ENCODE results near the gene ASXL3. TPM values are rescaled to one million over a fixed set of nuclear protein-coding genes. Genes with fewer than 3 reads are reported as not detected.

ASXL3 gene
- total RNA-seq, 1 experiment from 2014 or later, result not detected

DNA sequence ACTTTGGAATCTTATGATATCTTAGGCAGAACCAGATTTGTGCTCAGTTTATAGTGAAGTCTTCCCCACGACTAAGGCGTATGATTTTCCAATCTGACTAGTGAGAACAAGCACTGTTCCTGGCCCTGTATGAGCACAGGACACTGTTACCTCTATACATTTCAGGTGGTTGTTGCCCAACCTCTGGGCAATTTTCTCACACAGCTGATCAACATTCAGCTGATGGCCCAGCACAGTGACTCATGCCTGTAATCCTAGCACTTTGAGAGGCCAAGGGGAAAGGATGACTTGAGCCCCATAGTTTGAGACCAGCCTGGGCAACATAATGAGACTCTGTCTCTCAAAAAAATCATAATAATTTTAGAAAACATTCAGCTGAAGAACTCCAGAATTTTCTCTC, 119.5 kb downstream of the ASXL3 start:
- DNase-seq (no peak), ATAC-seq (no peak)
- no peaks in the 10 kb centered on the region for H3K36me3 ChIP-seq (ENCODE audit: low read depth, low read length)
- H2AFZ ChIP-seq (ENCODE audit: low read length), result no peak overlapping the region
- no peaks in the 10 kb centered on the region for H3K9me2 ChIP-seq (replicated peaks; ENCODE audit: low read length)
- H4K20me1 ChIP-seq (ENCODE audit: low read length), result no peaks in the 10 kb centered on the region
- H3K4me2 ChIP-seq (ENCODE audit: low read length), result no peak overlapping the region
- H3F3A ChIP-seq (ENCODE audit: low read length, unreplicated experiment), result no peaks in the 10 kb centered on the region
- H3K9ac ChIP-seq (ENCODE audit: low read length), result no peak overlapping the region
- no peaks in the 10 kb centered on the region for H3K9me3 ChIP-seq (ENCODE audit: low read length)
- no TSS peak for BruUV-seq (replicated peaks)
- H3K4me1 ChIP-seq (ENCODE audit: insufficient read depth, low read length), result no peaks in the 10 kb centered on the region
- intact Hi-C loops (cut with micrococcal nuclease), result no loop called here
- H3K27me3 ChIP-seq (ENCODE audit: low read length), result no peaks in the 10 kb centered on the region
- ChIA-PET CTCF (no interaction called here), POLR2A (ENCODE audit: unreplicated experiment) (no interaction called here)
- no peak overlapping the region for H3K27ac ChIP-seq (ENCODE audit: low read length)
- TF ChIP-seq, protein P1, sequence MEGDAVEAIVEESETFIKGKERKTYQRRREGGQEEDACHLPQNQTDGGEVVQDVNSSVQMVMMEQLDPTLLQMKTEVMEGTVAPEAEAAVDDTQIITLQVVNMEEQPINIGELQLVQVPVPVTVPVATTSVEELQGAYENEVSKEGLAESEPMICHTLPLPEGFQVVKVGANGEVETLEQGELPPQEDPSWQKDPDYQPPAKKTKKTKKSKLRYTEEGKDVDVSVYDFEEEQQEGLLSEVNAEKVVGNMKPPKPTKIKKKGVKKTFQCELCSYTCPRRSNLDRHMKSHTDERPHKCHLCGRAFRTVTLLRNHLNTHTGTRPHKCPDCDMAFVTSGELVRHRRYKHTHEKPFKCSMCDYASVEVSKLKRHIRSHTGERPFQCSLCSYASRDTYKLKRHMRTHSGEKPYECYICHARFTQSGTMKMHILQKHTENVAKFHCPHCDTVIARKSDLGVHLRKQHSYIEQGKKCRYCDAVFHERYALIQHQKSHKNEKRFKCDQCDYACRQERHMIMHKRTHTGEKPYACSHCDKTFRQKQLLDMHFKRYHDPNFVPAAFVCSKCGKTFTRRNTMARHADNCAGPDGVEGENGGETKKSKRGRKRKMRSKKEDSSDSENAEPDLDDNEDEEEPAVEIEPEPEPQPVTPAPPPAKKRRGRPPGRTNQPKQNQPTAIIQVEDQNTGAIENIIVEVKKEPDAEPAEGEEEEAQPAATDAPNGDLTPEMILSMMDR (conservative IDR thresholded peaks at IDR 0.05; ENCODE audit: low read depth, low read length), result no peak
- TF ChIP-seq EZH2 (IDR thresholded peaks at IDR 0.05; ENCODE audit: low read length, unreplicated experiment) (no peak), EZH2phosphoT487 (IDR thresholded peaks at IDR 0.05; ENCODE audit: borderline replicate concordance, low read length) (no peak)
- H3K79me2 ChIP-seq (ENCODE audit: low read length), result no peaks in the 10 kb centered on the region
- no peak overlapping the region for H3K4me3 ChIP-seq (ENCODE audit: low read length)

DNA sequence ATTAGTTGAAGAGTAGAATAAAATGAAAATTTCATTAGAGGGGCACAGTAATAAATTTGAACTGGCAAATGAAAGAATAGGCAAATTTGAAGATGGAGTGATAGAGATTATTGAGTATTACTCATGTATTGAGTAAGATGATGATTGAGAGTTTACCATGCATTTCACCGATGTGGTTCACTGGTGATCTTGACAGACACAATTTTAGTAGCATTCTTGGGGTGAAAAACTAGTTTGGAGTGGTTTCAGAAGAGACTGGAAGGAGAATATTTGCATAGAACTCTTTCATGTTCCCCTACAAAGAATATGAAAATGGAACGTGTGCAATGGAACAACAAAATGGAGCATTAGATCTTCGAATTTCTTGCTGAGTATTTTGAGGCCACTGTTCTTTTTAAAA, 121.4 kb downstream of the ASXL3 start:
- H4K20me1 ChIP-seq (ENCODE audit: low read length), result no peaks in the 10 kb centered on the region
- H3F3A ChIP-seq (ENCODE audit: low read length, unreplicated experiment), result no peaks in the 10 kb centered on the region
- no peaks in the 10 kb centered on the region for H3K79me2 ChIP-seq (ENCODE audit: low read length)
- DNase-seq, result no peak
- no peaks in the 10 kb centered on the region for H3K9me2 ChIP-seq (replicated peaks; ENCODE audit: low read length)
- no peaks in the 10 kb centered on the region for H3K9me3 ChIP-seq (ENCODE audit: low read length)
- H3K9ac ChIP-seq (ENCODE audit: low read length), result no peak overlapping the region
- H3K4me1 ChIP-seq (ENCODE audit: insufficient read depth, low read length), result no peaks in the 10 kb centered on the region
- H2AFZ ChIP-seq (ENCODE audit: low read length), result no peak overlapping the region
- no peak overlapping the region for H3K4me2 ChIP-seq (ENCODE audit: low read length)
- H3K27me3 ChIP-seq (ENCODE audit: low read length), result no peaks in the 10 kb centered on the region
- no peaks in the 10 kb centered on the region for H3K36me3 ChIP-seq (ENCODE audit: low read depth, low read length)
- no TSS peak for BruUV-seq (replicated peaks)
- no peak overlapping the region for H3K27ac ChIP-seq (ENCODE audit: low read length)
- no peak overlapping the region for H3K4me3 ChIP-seq (ENCODE audit: low read length)
- ChIA-PET POLR2A (ENCODE audit: unreplicated experiment) (no interaction called here), CTCF (no interaction called here)
- intact Hi-C loops (cut with micrococcal nuclease), result no loop called here
- ATAC-seq, result no peak
- TF ChIP-seq EZH2 (IDR thresholded peaks at IDR 0.05; ENCODE audit: low read length, unreplicated experiment), result no peak
- no peak for TF ChIP-seq EZH2phosphoT487 (IDR thresholded peaks at IDR 0.05; ENCODE audit: borderline replicate concordance, low read length)
- TF ChIP-seq, protein P1 (conservative IDR thresholded peaks at IDR 0.05; ENCODE audit: low read depth, low read length), result no peak

DNA sequence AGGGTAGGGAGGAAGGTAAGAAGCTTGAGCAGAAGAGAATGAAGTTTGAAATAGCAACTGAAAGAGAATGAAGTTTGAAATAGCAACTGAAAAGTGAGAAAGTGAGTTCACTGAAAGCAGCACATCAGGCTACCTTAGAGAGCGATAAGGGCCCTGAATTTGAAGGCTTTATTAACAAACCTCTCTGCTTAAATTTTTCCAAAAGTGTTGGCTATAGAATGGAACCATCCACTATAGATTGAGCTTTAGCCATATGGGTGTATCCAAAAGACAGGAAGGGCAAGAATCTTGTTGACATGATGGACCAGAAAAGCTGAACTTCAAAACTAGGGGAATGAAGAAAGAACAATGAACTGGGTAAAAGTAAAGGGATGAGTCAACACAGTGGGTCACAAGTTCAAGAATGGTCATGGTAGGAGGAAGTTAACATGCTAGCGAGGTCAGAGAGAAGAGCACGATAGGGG, 122.5 kb downstream of the ASXL3 start:
- Histone ChIP-seq H3K9me2 (replicated peaks; ENCODE audit: low read length) (no peaks in the 10 kb centered on the region), H2AFZ (ENCODE audit: low read length) (no peak overlapping the region), H3K79me2 (ENCODE audit: low read length) (no peaks in the 10 kb centered on the region), H4K20me1 (ENCODE audit: low read length) (no peaks in the 10 kb centered on the region), H3K36me3 (ENCODE audit: low read depth, low read length) (no peaks in the 10 kb centered on the region), H3K4me2 (ENCODE audit: low read length) (no peak overlapping the region), H3K9ac (ENCODE audit: low read length) (no peak overlapping the region), H3K4me3 (ENCODE audit: low read length) (no peak overlapping the region), H3K27ac (ENCODE audit: low read length) (no peak overlapping the region), H3K27me3 (ENCODE audit: low read length) (no peaks in the 10 kb centered on the region), H3F3A (ENCODE audit: low read length, unreplicated experiment) (no peaks in the 10 kb centered on the region), H3K4me1 (ENCODE audit: insufficient read depth, low read length) (no peaks in the 10 kb centered on the region), H3K9me3 (ENCODE audit: low read length) (no peaks in the 10 kb centered on the region)
- intact Hi-C loops (cut with micrococcal nuclease), result no loop called here
- TF ChIP-seq, protein P1 (conservative IDR thresholded peaks at IDR 0.05; ENCODE audit: low read depth, low read length), result no peak
- TF ChIP-seq EZH2 (IDR thresholded peaks at IDR 0.05; ENCODE audit: low read length, unreplicated experiment) (no peak), EZH2phosphoT487 (IDR thresholded peaks at IDR 0.05; ENCODE audit: borderline replicate concordance, low read length) (no peak)
- no TSS peak for BruUV-seq (replicated peaks)
- ChIA-PET CTCF (no interaction called here), POLR2A (ENCODE audit: unreplicated experiment) (no interaction called here)
- no peak for DNase-seq
- no peak for ATAC-seq
